Measurements from ENCODE around the gene MVB12B. TPM values are rescaled to one million over a fixed set of nuclear protein-coding genes. Genes with fewer than 3 reads are reported as not detected.

Gene MVB12B
- total RNA-seq, 2 donors from 2014 or later: 13.6 to 13.8 TPM

GRCh38 chr9:126453156-126453963 lies 126.7 kb downstream of the MVB12B start:
- intact Hi-C loops (cut with DNase I): no loop called here
- no peak for DNase-seq (ENCODE audit: low spot score)

GRCh38 chr9:126454215-126454614 lies 127.6 kb downstream of the MVB12B start:
- no peak for DNase-seq (ENCODE audit: low spot score)
- intact Hi-C loops (cut with DNase I): no loop called here

GRCh38 chr9:126454795-126455194 lies 128.2 kb downstream of the MVB12B start:
- intact Hi-C loops (cut with DNase I): no loop called here
- no peak for DNase-seq (ENCODE audit: low spot score)

- intact Hi-C loops (cut with DNase I): no loop called here
These were observed 130.0 kb downstream of the MVB12B start for GRCh38 chr9:126456441-126457174.

GRCh38 chr9:126457175-126457547 lies 130.5 kb downstream of the MVB12B start:
- no peak for DNase-seq (ENCODE audit: low spot score)

More at GRCh38 chr9:126456441-126457174, 130.0 kb downstream of the MVB12B start:
- DNase-seq (ENCODE audit: low spot score): no peak

GRCh38 chr9:126457890-126458289 lies 131.3 kb downstream of the MVB12B start:
- intact Hi-C loops (cut with DNase I): no loop called here
- no peak for DNase-seq (ENCODE audit: low spot score)

More at GRCh38 chr9:126457175-126457547, 130.5 kb downstream of the MVB12B start:
- intact Hi-C loops (cut with DNase I): no loop called here

GRCh38 chr9:126459126-126459525 lies 132.5 kb downstream of the MVB12B start:
- intact Hi-C loops (cut with DNase I): no loop called here
- DNase-seq (ENCODE audit: low spot score): no peak

- DNase-seq (ENCODE audit: low spot score): no peak
- intact Hi-C loops (cut with DNase I): no loop called here
These were observed 132.9 kb downstream of the MVB12B start for GRCh38 chr9:126459546-126459945.

- DNase-seq (ENCODE audit: low spot score): no peak
- intact Hi-C loops (cut with DNase I): no loop called here
These were observed 133.6 kb downstream of the MVB12B start for GRCh38 chr9:126459965-126460843.

GRCh38 chr9:126461029-126461428 lies 134.4 kb downstream of the MVB12B start:
- no peak for DNase-seq (ENCODE audit: low spot score)
- intact Hi-C loops (cut with DNase I): no loop called here

- intact Hi-C loops (cut with DNase I): no loop called here
These were observed 135.0 kb downstream of the MVB12B start for GRCh38 chr9:126461608-126462007.

GRCh38 chr9:126462617-126463016 lies 136.0 kb downstream of the MVB12B start:
- no peak for DNase-seq (ENCODE audit: low spot score)
- intact Hi-C loops (cut with DNase I): no loop called here

More at GRCh38 chr9:126461608-126462007, 135.0 kb downstream of the MVB12B start:
- DNase-seq (ENCODE audit: low spot score): no peak

- intact Hi-C loops (cut with DNase I): no loop called here
- no peak for DNase-seq (ENCODE audit: low spot score)
These were observed 136.8 kb downstream of the MVB12B start for GRCh38 chr9:126463426-126463825.

- DNase-seq (ENCODE audit: low spot score): no peak
- intact Hi-C loops (cut with DNase I): no loop called here
These were observed 138.2 kb downstream of the MVB12B start for GRCh38 chr9:126464694-126465441.

GRCh38 chr9:126465977-126466376 lies 139.3 kb downstream of the MVB12B start:
- intact Hi-C loops (cut with DNase I): no loop called here
- DNase-seq (ENCODE audit: low spot score): peak; percentile 49

- intact Hi-C loops (cut with DNase I): no loop called here
- DNase-seq (ENCODE audit: low spot score): no peak
These were observed 141.7 kb downstream of the MVB12B start for GRCh38 chr9:126468141-126468825.

- peak; percentile 62 for DNase-seq (ENCODE audit: low spot score)
- intact Hi-C loops (cut with DNase I): no loop called here
These were observed 143.8 kb downstream of the MVB12B start for GRCh38 chr9:126470241-126470993.

Data from posterior vena cava (tissue), 2 donors.